Measurements from ENCODE around the gene LNX2. TPM values are rescaled to one million over a fixed set of nuclear protein-coding genes. Genes with fewer than 3 reads are reported as not detected.

LNX2 gene
- total and polyA plus RNA-seq, 2 of the 4 experiments (the other 2 are of a cell fraction): 3.1 to 7.2 TPM

- Histone ChIP-seq H4K5ac (ENCODE audit: low read depth, low read length) (no peak overlapping the region), H3K23ac (ENCODE audit: low read depth, low read length) (no peak overlapping the region), H3K36me3 (ENCODE audit: control insufficient read depth, insufficient read depth, low read length) (no peaks in the 10 kb centered on the region), H2AK9ac (replicated peaks; ENCODE audit: low read depth, low read length, poor library complexity) (no peak overlapping the region), H3K9me1 (ENCODE audit: insufficient read depth, low read length) (no peaks in the 10 kb centered on the region), H3K56ac (ENCODE audit: extremely low read depth, insufficient read depth, low read length) (no peak overlapping the region), H3K4me3 (ENCODE audit: insufficient read depth, low read depth, low read length) (no peak overlapping the region), H2BK120ac (ENCODE audit: low read depth, low read length) (no peak overlapping the region), H4K8ac (ENCODE audit: low read depth in 2 of 2, low read length in 2 of 2) (no peak overlapping the region), H3K9me3 (ENCODE audit: control insufficient read depth, insufficient read depth, low read length) (no peaks in the 10 kb centered on the region), H3K4ac (ENCODE audit: low read depth, low read length) (no peak overlapping the region), H3K79me1 (ENCODE audit: low read depth in 1 of 2, low read length in 2 of 2) (peaks cover 16 to 24% of the 10 kb centered on the region in 2 experiments; a peak in 3 of 4 replicates), H2BK15ac (ENCODE audit: low read depth, low read length) (no peak overlapping the region), H3K4me1 (ENCODE audit: control insufficient read depth, insufficient read depth, low read length) (peaks cover 3% of the 10 kb centered on the region), H3K27ac (ENCODE audit: insufficient read depth, low read length) (no peak overlapping the region), H2AFZ (replicated peaks; ENCODE audit: low read length, poor library complexity) (no peak overlapping the region), H2AK5ac (ENCODE audit: low read depth, low read length) (no peak overlapping the region), H4K20me1 (ENCODE audit: insufficient read depth, low read length) (no peaks in the 10 kb centered on the region), H2BK5ac (ENCODE audit: low read depth, low read length, poor library complexity, severe bottlenecking) (no peak overlapping the region), H4K91ac (ENCODE audit: insufficient read depth, low read depth, low read length) (no peak overlapping the region), H3K9ac (ENCODE audit: low read depth, low read length) (no peak overlapping the region), H3K27me3 (ENCODE audit: control insufficient read depth, insufficient read depth, low read length) (no peaks in the 10 kb centered on the region), H3K14ac (replicated peaks; ENCODE audit: low read depth, low read length) (no peak overlapping the region), H3K4me2 (ENCODE audit: low read depth, low read length) (no peak overlapping the region), H2BK20ac (ENCODE audit: low read depth, low read length) (no peak overlapping the region), H3K18ac (ENCODE audit: low read depth, low read length) (no peak overlapping the region)
- no TSS peak for BruUV-seq (replicated peaks)
- ATAC-seq (ENCODE audit: low read depth) (no peak), DNase-seq (no peak)
- WGBS, 2 experiments (ENCODE audit: extremely low coverage in 2 of 2, insufficient read length in 1 of 2): no CpG with 5 or more reads among the region's 1 CpG
- POLR2A ChIA-PET (ENCODE audit: unreplicated experiment): no interaction called here
- intact Hi-C loops (cut with micrococcal nuclease) (loop anchor here (1.0 kb wide), 1 partner anchor 29 kb away; no protein-coding TSS in a partner anchor), dilution Hi-C loops (cut with HindIII; ENCODE audit: low sequenced_read_pairs, unreplicated experiment) (no loop called here), in situ Hi-C loops (cut with MboI; ENCODE audit: low sequenced_read_pairs) (no loop called here)
- TF ChIP-seq BHLHE40 (IDR thresholded peaks at IDR 0.05; ENCODE audit: low read depth, low read length): no peak
- TF ChIP-seq RAD21 (IDR thresholded peaks at IDR 0.05; ENCODE audit: low read length): no peak
- no peak for TF ChIP-seq MAZ (IDR thresholded peaks at IDR 0.05; ENCODE audit: borderline replicate concordance, low read depth, low read length)
- no peak for TF ChIP-seq MXI1 (IDR thresholded peaks at IDR 0.05; ENCODE audit: borderline replicate concordance, low read depth, low read length)
- TF ChIP-seq, protein P1, sequence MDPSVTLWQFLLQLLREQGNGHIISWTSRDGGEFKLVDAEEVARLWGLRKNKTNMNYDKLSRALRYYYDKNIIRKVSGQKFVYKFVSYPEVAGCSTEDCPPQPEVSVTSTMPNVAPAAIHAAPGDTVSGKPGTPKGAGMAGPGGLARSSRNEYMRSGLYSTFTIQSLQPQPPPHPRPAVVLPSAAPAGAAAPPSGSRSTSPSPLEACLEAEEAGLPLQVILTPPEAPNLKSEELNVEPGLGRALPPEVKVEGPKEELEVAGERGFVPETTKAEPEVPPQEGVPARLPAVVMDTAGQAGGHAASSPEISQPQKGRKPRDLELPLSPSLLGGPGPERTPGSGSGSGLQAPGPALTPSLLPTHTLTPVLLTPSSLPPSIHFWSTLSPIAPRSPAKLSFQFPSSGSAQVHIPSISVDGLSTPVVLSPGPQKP (IDR thresholded peaks at IDR 0.05; ENCODE audit: borderline replicate concordance, low read depth, low read length): no peak
- TF ChIP-seq RFX5 (IDR thresholded peaks at IDR 0.05; ENCODE audit: low read depth, low read length): no peak
- CTCF ChIA-PET: no interaction called here
These were observed 31.9 kb downstream of the LNX2 start for GRCh38 chr13:27588405-27588804.
